ENCODE data around the gene XXYLT1. TPM values are rescaled to one million over a fixed set of nuclear protein-coding genes. Genes with fewer than 3 reads are reported as not detected.

The XXYLT1 gene
- polyA plus RNA-seq, 2 of the 4 experiments (the other 2 are of a cell fraction): 11.9 to 12.0 TPM

DNA sequence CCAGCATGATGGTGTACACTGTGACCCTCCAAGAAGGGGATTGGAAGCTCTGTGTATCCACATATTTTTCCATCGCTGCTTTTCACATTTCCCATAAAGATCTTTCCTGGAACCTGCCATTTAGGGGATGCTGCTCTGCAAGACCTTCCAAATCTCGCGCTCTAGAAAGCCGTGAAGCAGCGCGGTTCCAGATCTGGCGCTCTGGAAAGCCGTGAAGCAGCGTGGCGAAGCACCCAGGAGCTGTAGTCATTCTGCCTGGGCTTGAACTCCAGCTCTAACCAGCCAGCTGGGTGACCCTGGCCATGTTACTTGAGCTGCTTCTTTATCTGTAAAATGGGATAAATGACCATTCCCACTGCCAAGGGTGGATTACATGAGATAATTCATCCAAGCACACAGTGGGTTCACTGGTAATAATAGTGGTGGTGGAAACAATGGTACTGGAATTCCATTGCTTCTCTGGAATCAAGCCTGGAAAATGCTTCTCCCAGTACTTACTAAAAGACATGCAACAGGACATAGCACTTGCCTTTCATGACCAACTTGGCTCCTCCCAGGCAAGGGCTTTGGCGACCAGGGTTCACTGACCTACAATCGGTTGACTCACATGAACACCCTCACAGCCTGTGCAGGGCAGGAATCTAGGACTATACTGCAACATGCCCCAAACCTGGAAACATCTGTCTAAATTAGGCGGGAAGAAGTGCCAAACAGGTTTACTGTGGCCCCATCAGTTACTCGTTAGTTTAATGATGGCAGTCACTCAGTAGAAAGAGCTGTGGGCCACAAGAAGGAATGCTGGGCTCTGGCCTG lies 70.7 kb downstream of the XXYLT1 start:
- Histone ChIP-seq H3K4me2 (no peak overlapping the region), H3K4me1 (peaks cover 28% of the 10 kb centered on the region), H3K4me3 (no peak overlapping the region), H3K9me3 (no peaks in the 10 kb centered on the region), H3K27ac (no peak overlapping the region)
- 96% methylated on average over 14 of the region's 14 CpGs for WGBS (ENCODE audit: missing lambda C conversion rate)
- TF ChIP-seq, protein P1, sequence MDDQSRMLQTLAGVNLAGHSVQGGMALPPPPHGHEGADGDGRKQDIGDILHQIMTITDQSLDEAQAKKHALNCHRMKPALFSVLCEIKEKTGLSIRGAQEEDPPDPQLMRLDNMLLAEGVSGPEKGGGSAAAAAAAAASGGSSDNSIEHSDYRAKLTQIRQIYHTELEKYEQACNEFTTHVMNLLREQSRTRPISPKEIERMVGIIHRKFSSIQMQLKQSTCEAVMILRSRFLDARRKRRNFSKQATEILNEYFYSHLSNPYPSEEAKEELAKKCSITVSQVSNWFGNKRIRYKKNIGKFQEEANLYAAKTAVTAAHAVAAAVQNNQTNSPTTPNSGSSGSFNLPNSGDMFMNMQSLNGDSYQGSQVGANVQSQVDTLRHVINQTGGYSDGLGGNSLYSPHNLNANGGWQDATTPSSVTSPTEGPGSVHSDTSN (IDR thresholded peaks at IDR 0.05): no peak
- TF ChIP-seq ZNF302 (CRISPR knock-in tag; IDR thresholded peaks at IDR 0.05) (no peak), RARB (CRISPR knock-in tag; IDR thresholded peaks at IDR 0.05) (no peak), NR3C1 (IDR thresholded peaks at IDR 0.05) (no peak), POLR2AphosphoS2 (conservative IDR thresholded peaks at IDR 0.05; ENCODE audit: low read length) (no peak), ZSCAN20 (CRISPR knock-in tag; IDR thresholded peaks at IDR 0.05) (no peak), NFE2L2 (conservative IDR thresholded peaks at IDR 0.05; ENCODE audit: low read length) (no peak)
- TF ChIP-seq, protein P2, sequence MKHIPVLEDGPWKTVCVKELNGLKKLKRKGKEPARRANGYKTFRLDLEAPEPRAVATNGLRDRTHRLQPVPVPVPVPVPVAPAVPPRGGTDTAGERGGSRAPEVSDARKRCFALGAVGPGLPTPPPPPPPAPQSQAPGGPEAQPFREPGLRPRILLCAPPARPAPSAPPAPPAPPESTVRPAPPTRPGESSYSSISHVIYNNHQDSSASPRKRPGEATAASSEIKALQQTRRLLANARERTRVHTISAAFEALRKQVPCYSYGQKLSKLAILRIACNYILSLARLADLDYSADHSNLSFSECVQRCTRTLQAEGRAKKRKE (CRISPR knock-in tag; IDR thresholded peaks at IDR 0.05; ENCODE audit: low read depth): no peak
- CTCF ChIA-PET: interaction anchor here (0.5 kb wide), 1 partner anchor 135 kb away, joined by 3 read pairs; no protein-coding TSS in a partner anchor
- DNase-seq (ENCODE audit: low read depth in 1 of 2, low spot score in 1 of 2) (no peak), FAIRE-seq (no peak), ATAC-seq (no peak)
- POLR2A ChIA-PET: no interaction called here

DNA sequence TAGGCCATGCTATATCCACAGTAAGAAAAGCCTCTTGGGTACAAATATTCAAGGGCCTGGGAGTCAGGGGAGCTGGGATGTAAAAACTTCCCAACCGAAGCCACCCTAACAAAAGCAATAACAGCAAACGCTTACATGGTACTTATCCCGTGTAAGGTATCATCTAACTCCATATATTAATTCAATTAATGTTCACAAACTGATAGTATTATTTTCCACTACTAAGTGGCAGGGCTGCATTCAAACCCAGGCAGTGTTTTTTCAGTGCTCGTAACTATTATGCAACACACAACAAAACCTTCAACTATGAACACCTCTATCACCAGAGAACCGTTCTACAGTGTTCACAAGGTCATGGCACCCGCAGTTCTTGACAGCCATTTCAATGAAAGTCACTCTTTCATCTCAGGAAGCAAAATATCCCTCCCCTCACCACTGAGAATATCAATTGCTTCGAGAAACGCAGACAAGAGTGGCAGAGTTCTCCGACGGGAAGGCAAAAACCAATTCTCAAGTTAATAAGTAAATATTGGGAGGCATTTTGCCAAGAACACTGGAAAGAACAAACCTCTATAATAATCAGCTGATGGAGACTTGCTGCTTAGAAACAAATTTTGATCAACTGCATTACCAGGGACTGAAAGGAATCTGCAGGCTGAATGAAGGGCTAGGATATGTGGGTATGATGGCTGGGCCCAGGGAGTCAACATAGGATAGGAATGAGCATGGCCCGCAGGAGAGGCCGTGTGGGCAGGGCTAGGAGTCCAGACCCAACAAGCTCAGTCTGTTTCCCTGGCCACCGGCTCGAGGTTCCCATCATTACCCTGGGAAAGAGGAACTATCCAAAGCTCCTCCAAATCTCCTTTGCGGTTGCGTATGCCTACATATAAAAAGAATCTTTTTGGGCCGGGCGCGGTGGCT lies 72.3 kb downstream of the XXYLT1 start:
- FAIRE-seq: no peak
- Histone ChIP-seq H3K4me1 (peaks cover 20% of the 10 kb centered on the region), H3K9me3 (no peaks in the 10 kb centered on the region), H3K4me2 (peak overlapping the region; percentile 34), H3K4me3 (no peak overlapping the region), H3K27ac (peak overlapping the region; percentile 12 to 73; a peak in 4 of 6 replicates)
- 91% methylated on average over 19 of the region's 19 CpGs for WGBS (ENCODE audit: missing lambda C conversion rate)
- ChIA-PET CTCF (interaction anchor here (0.6 to 1.3 kb wide), 2 partner anchors 9 to 14 kb away, joined by 3 to 4 read pairs; no protein-coding TSS in a partner anchor), POLR2A (no interaction called here)
- TF ChIP-seq, protein P3, sequence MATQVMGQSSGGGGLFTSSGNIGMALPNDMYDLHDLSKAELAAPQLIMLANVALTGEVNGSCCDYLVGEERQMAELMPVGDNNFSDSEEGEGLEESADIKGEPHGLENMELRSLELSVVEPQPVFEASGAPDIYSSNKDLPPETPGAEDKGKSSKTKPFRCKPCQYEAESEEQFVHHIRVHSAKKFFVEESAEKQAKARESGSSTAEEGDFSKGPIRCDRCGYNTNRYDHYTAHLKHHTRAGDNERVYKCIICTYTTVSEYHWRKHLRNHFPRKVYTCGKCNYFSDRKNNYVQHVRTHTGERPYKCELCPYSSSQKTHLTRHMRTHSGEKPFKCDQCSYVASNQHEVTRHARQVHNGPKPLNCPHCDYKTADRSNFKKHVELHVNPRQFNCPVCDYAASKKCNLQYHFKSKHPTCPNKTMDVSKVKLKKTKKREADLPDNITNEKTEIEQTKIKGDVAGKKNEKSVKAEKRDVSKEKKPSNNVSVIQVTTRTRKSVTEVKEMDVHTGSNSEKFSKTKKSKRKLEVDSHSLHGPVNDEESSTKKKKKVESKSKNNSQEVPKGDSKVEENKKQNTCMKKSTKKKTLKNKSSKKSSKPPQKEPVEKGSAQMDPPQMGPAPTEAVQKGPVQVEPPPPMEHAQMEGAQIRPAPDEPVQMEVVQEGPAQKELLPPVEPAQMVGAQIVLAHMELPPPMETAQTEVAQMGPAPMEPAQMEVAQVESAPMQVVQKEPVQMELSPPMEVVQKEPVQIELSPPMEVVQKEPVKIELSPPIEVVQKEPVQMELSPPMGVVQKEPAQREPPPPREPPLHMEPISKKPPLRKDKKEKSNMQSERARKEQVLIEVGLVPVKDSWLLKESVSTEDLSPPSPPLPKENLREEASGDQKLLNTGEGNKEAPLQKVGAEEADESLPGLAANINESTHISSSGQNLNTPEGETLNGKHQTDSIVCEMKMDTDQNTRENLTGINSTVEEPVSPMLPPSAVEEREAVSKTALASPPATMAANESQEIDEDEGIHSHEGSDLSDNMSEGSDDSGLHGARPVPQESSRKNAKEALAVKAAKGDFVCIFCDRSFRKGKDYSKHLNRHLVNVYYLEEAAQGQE (IDR thresholded peaks at IDR 0.05): no peak
- TF ChIP-seq, protein P4, sequence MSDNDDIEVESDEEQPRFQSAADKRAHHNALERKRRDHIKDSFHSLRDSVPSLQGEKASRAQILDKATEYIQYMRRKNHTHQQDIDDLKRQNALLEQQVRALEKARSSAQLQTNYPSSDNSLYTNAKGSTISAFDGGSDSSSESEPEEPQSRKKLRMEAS (IDR thresholded peaks at IDR 0.05): no peak
- TF ChIP-seq RCOR1 (IDR thresholded peaks at IDR 0.05; ENCODE audit: low read depth, low read length): no peak
- TF ChIP-seq HOXB5 (CRISPR knock-in tag; IDR thresholded peaks at IDR 0.05): no peak
- no peak for TF ChIP-seq SREBF2 (IDR thresholded peaks at IDR 0.05)
- no peak for TF ChIP-seq RNF2 (IDR thresholded peaks at IDR 0.05; ENCODE audit: borderline replicate concordance, low read depth)
- TF ChIP-seq BHLHE40 (IDR thresholded peaks at IDR 0.05; ENCODE audit: low read depth, low read length): no peak
- no peak for TF ChIP-seq NFE2L2 (conservative IDR thresholded peaks at IDR 0.05; ENCODE audit: low read length)
- ATAC-seq: no peak
- no peak for DNase-seq (ENCODE audit: low read depth in 1 of 2, low spot score in 1 of 2)

All from A549 (cell line).